ENCODE measurements around the gene SPATA19. TPM values are rescaled to one million over a fixed set of nuclear protein-coding genes. Genes with fewer than 3 reads are reported as not detected.

Gene SPATA19
- polyA plus RNA-seq, 2 of the 4 experiments (the other 2 are of a cell fraction), result not detected

GRCh38 chr11:133867456-133867855 is 22.1 kb upstream of the SPATA19 start:
- no peaks in the 10 kb centered on the region for H3K4me1 ChIP-seq
- DNase-seq (ENCODE audit: low read depth in 1 of 2, low spot score in 1 of 2) (no peak), ATAC-seq (no peak), FAIRE-seq (no peak)
- no peak overlapping the region for H3K4me3 ChIP-seq
- ChIA-PET CTCF (no interaction called here), POLR2A (no interaction called here)
- H3K27ac ChIP-seq, result no peak overlapping the region
- H3K4me2 ChIP-seq, result no peak overlapping the region
- H3K9me3 ChIP-seq, result no peaks in the 10 kb centered on the region
- TF ChIP-seq FOSL2 (IDR thresholded peaks at IDR 0.05), result no peak
- no peak for TF ChIP-seq FOSL2 (CRISPR knock-in tag; IDR thresholded peaks at IDR 0.05)
- TF ChIP-seq MAX (IDR thresholded peaks at IDR 0.05), result no peak
- TF ChIP-seq USF2 (IDR thresholded peaks at IDR 0.05), result no peak
- no peak for TF ChIP-seq EP300 (IDR thresholded peaks at IDR 0.05)
- no peak for TF ChIP-seq POLR2A (IDR thresholded peaks at IDR 0.05; ENCODE audit: low read length)
- no peak for TF ChIP-seq HOXA7 (CRISPR knock-in tag; IDR thresholded peaks at IDR 0.05)
- TF ChIP-seq TFCP2L1 (CRISPR knock-in tag; IDR thresholded peaks at IDR 0.05), result no peak
- TF ChIP-seq RAD21 (conservative IDR thresholded peaks at IDR 0.05 in 1 of 2, IDR thresholded peaks at IDR 0.05 in 1 of 2), result no peak
- TF ChIP-seq KDM5A (IDR thresholded peaks at IDR 0.05), result no peak

- H3K4me1 ChIP-seq, result no peaks in the 10 kb centered on the region
- no peak for ATAC-seq
- no peak for FAIRE-seq
- H3K4me3 ChIP-seq, result no peak overlapping the region
- TF ChIP-seq EP300 (IDR thresholded peaks at IDR 0.05), result no peak
- TF ChIP-seq TP53 (CRISPR knock-in tag; IDR thresholded peaks at IDR 0.05), result no peak
- no peak for TF ChIP-seq EHF (CRISPR knock-in tag; IDR thresholded peaks at IDR 0.05)
- no peak for TF ChIP-seq POLR2AphosphoS2 (conservative IDR thresholded peaks at IDR 0.05; ENCODE audit: low read length)
- TF ChIP-seq ZFP36 (IDR thresholded peaks at IDR 0.05; ENCODE audit: borderline replicate concordance, partially characterized antibody), result no peak
- TF ChIP-seq REST (IDR thresholded peaks at IDR 0.05), result no peak
- no peak for TF ChIP-seq RFX5 (IDR thresholded peaks at IDR 0.05)
- TF ChIP-seq KDM1A (IDR thresholded peaks at IDR 0.05; ENCODE audit: low read depth), result no peak
- 52% methylated on average over 11 of the region's 11 CpGs for WGBS (ENCODE audit: missing lambda C conversion rate)
- H3K9me3 ChIP-seq, result no peaks in the 10 kb centered on the region
- CTCF ChIA-PET, result no interaction called here
- DNase-seq (ENCODE audit: low read depth in 1 of 2, low spot score in 1 of 2), result no peak
- POLR2A ChIA-PET, result no interaction called here
- H3K27ac ChIP-seq, result no peak overlapping the region
- no peak overlapping the region for H3K4me2 ChIP-seq
Measured at GRCh38 chr11:133865466-133865865, 20.2 kb upstream of the SPATA19 start.

GRCh38 chr11:133864756-133865155 is 19.4 kb upstream of the SPATA19 start:
- Histone ChIP-seq H3K4me3 (no peak overlapping the region), H3K4me1 (no peaks in the 10 kb centered on the region), H3K9me3 (no peaks in the 10 kb centered on the region), H3K27ac (no peak overlapping the region), H3K4me2 (no peak overlapping the region)
- ChIA-PET POLR2A (no interaction called here), CTCF (no interaction called here)
- no peak for TF ChIP-seq CBX2 (IDR thresholded peaks at IDR 0.05; ENCODE audit: borderline replicate concordance, low read depth)
- no peak for TF ChIP-seq HDAC2 (IDR thresholded peaks at IDR 0.05)
- no peak for TF ChIP-seq HOXB5 (CRISPR knock-in tag; IDR thresholded peaks at IDR 0.05)
- no peak for TF ChIP-seq TP53 (CRISPR knock-in tag; IDR thresholded peaks at IDR 0.05)
- no peak for TF ChIP-seq JUN (IDR thresholded peaks at IDR 0.05)
- TF ChIP-seq MAZ (IDR thresholded peaks at IDR 0.05; ENCODE audit: borderline replicate concordance, low read depth, low read length), result no peak
- TF ChIP-seq E2F6 (IDR thresholded peaks at IDR 0.05; ENCODE audit: borderline replicate concordance, low read depth), result no peak
- no peak for TF ChIP-seq NR3C1 (IDR thresholded peaks at IDR 0.05)
- TF ChIP-seq POLR2AphosphoS2 (conservative IDR thresholded peaks at IDR 0.05; ENCODE audit: low read length), result no peak
- no peak for TF ChIP-seq RFX5 (IDR thresholded peaks at IDR 0.05)
- TF ChIP-seq SREBF2 (IDR thresholded peaks at IDR 0.05), result no peak
- no peak for TF ChIP-seq MYC (IDR thresholded peaks at IDR 0.05; ENCODE audit: borderline replicate concordance, low read length)
- TF ChIP-seq EP300 (IDR thresholded peaks at IDR 0.05), result no peak
- TF ChIP-seq NPAS2 (CRISPR knock-in tag; IDR thresholded peaks at IDR 0.05; ENCODE audit: borderline replicate concordance), result no peak
- TF ChIP-seq CHD2 (IDR thresholded peaks at IDR 0.05; ENCODE audit: low read length, partially characterized antibody), result no peak
- no peak for TF ChIP-seq USF2 (IDR thresholded peaks at IDR 0.05)
- TF ChIP-seq HEYL (CRISPR knock-in tag; IDR thresholded peaks at IDR 0.05), result no peak
- no peak for TF ChIP-seq TFCP2L1 (CRISPR knock-in tag; IDR thresholded peaks at IDR 0.05)
- no peak for TF ChIP-seq BHLHE40 (IDR thresholded peaks at IDR 0.05; ENCODE audit: low read depth, low read length)
- DNase-seq (ENCODE audit: low read depth in 1 of 2, low spot score in 1 of 2), result no peak
- WGBS (ENCODE audit: missing lambda C conversion rate), result 62% methylated on average over 19 of the region's 26 CpGs
- no peak for FAIRE-seq
- ATAC-seq, result no peak

Data from A549 (cell line).